IMR-90 (cell line): ENCODE results near the gene ENO4. TPM values are rescaled to one million over a fixed set of nuclear protein-coding genes. Genes with fewer than 3 reads are reported as not detected.

Source experiments
- ATAC-seq: fragments of 200-7000 bp; cut with Tn5 transposase; 2 replicates; pipeline ENCODE4 v1.9.1; 2020; ENCODE audit warnings: low read depth, mild to moderate bottlenecking, moderate library complexity
- BruUV-seq: library from RNA; stranded (reverse); fragments of 400-500 nt; replicated peaks from 2 replicates; lab custom pipeline; 2021; lab: Mats Ljungman, UMichigan
- CTCF ChIA-PET: fragments of 300-600 bp; formaldehyde crosslinking; extraction: SDS; loops from one replicate; lab custom pipeline; 2021; ENCODE audit warnings: antibody characterized with exemption; lab: Yijun Ruan, JAX
- POLR2A ChIA-PET: fragments of 300-600 bp; sonication (Branson Sonifier 250); formaldehyde crosslinking; loops from one replicate; lab custom pipeline; 2022; ENCODE audit warnings: antibody characterized with exemption; ENCODE audit not compliant: unreplicated experiment; lab: Charles Lee
- DNase-seq: peaks from one replicate; pipeline ENCODE4 v3.0.0; 2013
- H2AFZ ChIP-seq: replicated peaks from 2 replicates; pipeline ENCODE3; 2013; ENCODE audit warnings: low read length, mild to moderate bottlenecking; ENCODE audit not compliant: poor library complexity
- H2AK5ac ChIP-seq: 2 replicates; pipeline ENCODE4 v1.6.1; 2013; ENCODE audit warnings: low read depth, low read length, inconsistent platforms
- H2AK9ac ChIP-seq: replicated peaks from 2 replicates; pipeline ENCODE3; 2013; ENCODE audit warnings: mild to moderate bottlenecking, low read depth, low read length, moderate library complexity; ENCODE audit not compliant: poor library complexity
- H2BK120ac ChIP-seq: 2 replicates; pipeline ENCODE4 v1.6.1; 2013; ENCODE audit warnings: low read depth, low read length, inconsistent platforms
- H2BK15ac ChIP-seq: 3 replicates; pipeline ENCODE4 v1.6.1; 2013; ENCODE audit warnings: low read depth, low read length, inconsistent platforms
- H2BK20ac ChIP-seq: 2 replicates; pipeline ENCODE4 v1.6.1; 2013; ENCODE audit warnings: low read depth, mild to moderate bottlenecking, inconsistent platforms, low read length, moderate library complexity
- H2BK5ac ChIP-seq: 2 replicates; pipeline ENCODE4 v1.6.1; 2013; ENCODE audit warnings: mild to moderate bottlenecking, low read depth, low read length, inconsistent platforms; ENCODE audit not compliant: poor library complexity, severe bottlenecking
- H3K14ac ChIP-seq: replicated peaks from 2 replicates; pipeline ENCODE4 v1.6.1; 2013; ENCODE audit warnings: low read depth, low read length, inconsistent platforms
- H3K18ac ChIP-seq: 2 replicates; pipeline ENCODE4 v1.6.1; 2013; ENCODE audit warnings: low read depth, low read length, control low read depth
- H3K23ac ChIP-seq: 2 replicates; pipeline ENCODE4 v1.6.1; 2013; ENCODE audit warnings: low read depth, low read length, inconsistent platforms
- H3K27ac ChIP-seq: 2 replicates; pipeline ENCODE4 v1.5.1; 2013; ENCODE audit warnings: mild to moderate bottlenecking, control low read depth, low read length; ENCODE audit not compliant: insufficient read depth
- H3K27me3 ChIP-seq: 2 replicates; pipeline ENCODE4 v1.6.1; 2013; ENCODE audit warnings: low read length; ENCODE audit not compliant: control insufficient read depth, insufficient read depth
- H3K36me3 ChIP-seq: 2 replicates; pipeline ENCODE4 v1.6.1; 2013; ENCODE audit warnings: low read length, mixed read lengths; ENCODE audit not compliant: control insufficient read depth, insufficient read depth
- H3K4ac ChIP-seq: 2 replicates; pipeline ENCODE4 v1.6.1; 2013; ENCODE audit warnings: low read depth, low read length, inconsistent platforms
- H3K4me1 ChIP-seq: 2 replicates; pipeline ENCODE4 v1.6.1; 2013; ENCODE audit warnings: low read length, mixed read lengths; ENCODE audit not compliant: control insufficient read depth, insufficient read depth
- H3K4me2 ChIP-seq: 2 replicates; pipeline ENCODE4 v1.6.1; 2013; ENCODE audit warnings: low read depth, mild to moderate bottlenecking, control low read depth, low read length, moderate library complexity
- H3K4me3 ChIP-seq: 2 replicates; pipeline ENCODE4 v1.5.1; 2013; ENCODE audit warnings: low read depth, mild to moderate bottlenecking, control low read depth, low read length, moderate library complexity; ENCODE audit not compliant: insufficient read depth
- H3K56ac ChIP-seq: 2 replicates; pipeline ENCODE4 v1.6.1; 2013; ENCODE audit warnings: low read length, inconsistent platforms; ENCODE audit not compliant: insufficient read depth; ENCODE audit errors: extremely low read depth
- H3K79me1 ChIP-seq, 2 experiments: 2 replicates each; pipeline ENCODE4 v1.6.1; 2013; ENCODE audit warnings: low read length in 2 of 2, inconsistent platforms in 1 of 2, low read depth in 1 of 2
- H3K9ac ChIP-seq: 2 replicates; pipeline ENCODE4 v1.6.1; 2013; ENCODE audit warnings: low read depth, low read length, control low read depth
- H3K9me1 ChIP-seq: 2 replicates; pipeline ENCODE4 v1.6.1; 2013; ENCODE audit warnings: low read length, inconsistent platforms; ENCODE audit not compliant: insufficient read depth
- H3K9me3 ChIP-seq: 2 replicates; pipeline ENCODE4 v1.6.1; 2013; ENCODE audit warnings: low read length; ENCODE audit not compliant: control insufficient read depth, insufficient read depth
- H4K20me1 ChIP-seq: 2 replicates; pipeline ENCODE4 v1.6.1; 2013; ENCODE audit warnings: low read length, inconsistent platforms; ENCODE audit not compliant: insufficient read depth
- H4K5ac ChIP-seq: 2 replicates; pipeline ENCODE4 v1.6.1; 2013; ENCODE audit warnings: mild to moderate bottlenecking, low read depth, low read length, control low read depth
- H4K8ac ChIP-seq, 2 experiments: 2 replicates each; pipeline ENCODE4 v1.6.1; 2013; ENCODE audit warnings: low read depth in 2 of 2, low read length in 2 of 2, control low read depth in 1 of 2, inconsistent platforms in 1 of 2
- H4K91ac ChIP-seq: 2 replicates; pipeline ENCODE4 v1.6.1; 2013; ENCODE audit warnings: low read depth, low read length, inconsistent platforms; ENCODE audit not compliant: insufficient read depth
- CEBPB ChIP-seq: IDR thresholded peaks from 2 replicates; pipeline ENCODE4 v1.6.1; 2012; ENCODE audit warnings: low read depth, low read length, improper control_type of control experiment
- MAFK ChIP-seq: IDR thresholded peaks from 2 replicates; pipeline ENCODE4 v1.6.1; 2012; ENCODE audit warnings: low read depth, low read length, improper control_type of control experiment
- MAZ ChIP-seq: IDR thresholded peaks from 2 replicates; pipeline ENCODE4 v1.6.1; 2012; ENCODE audit warnings: low read depth, mild to moderate bottlenecking, low read length, improper control_type of control experiment, moderate library complexity, borderline replicate concordance
- RFX5 ChIP-seq: IDR thresholded peaks from 2 replicates; pipeline ENCODE4 v1.8.0; 2012; ENCODE audit warnings: low read depth, mild to moderate bottlenecking, low read length, moderate library complexity
- SMC3 ChIP-seq: fragments of 150-350 bp; IDR thresholded peaks from 2 replicates; pipeline ENCODE4 v1.6.1; 2016; ENCODE audit warnings: low read depth, mild to moderate bottlenecking, antibody characterized with exemption, low read length, moderate library complexity
- WGBS, 2 experiments: methylation state at CpG; one replicate each; pipeline versions ENCODE4 v1.1.5 to v1.1.7; 2013; ENCODE audit warnings: missing lambda C conversion rate in 2 of 2; ENCODE audit not compliant: insufficient read length in 1 of 2; ENCODE audit errors: extremely low coverage in 2 of 2; 5-methylcytosine and 5-hydroxymethylcytosine counted together
- dilution Hi-C: fragments of 300-500 bp; cut with HindIII; formaldehyde crosslinking; loops from one replicate; pipeline ENCODE4 v1.14.3; 2018; ENCODE audit warnings: low sequenced_read_pairs; ENCODE audit not compliant: unreplicated experiment
- in situ Hi-C: fragments of 300-500 bp; cut with MboI; formaldehyde crosslinking; loops from 3 replicates; pipeline ENCODE4 v1.14.3; 2019; ENCODE audit warnings: low sequenced_read_pairs, inconsistent platforms, mixed read lengths
- intact Hi-C: fragments of 100-400 bp; cut with micrococcal nuclease; formaldehyde crosslinking; loops from 2 replicates; pipeline ENCODE4 v1.10.0; 2022
- polyA plus RNA-seq, 3 experiments: library from polyadenylated mRNA; depleted of rRNA; stranded (reverse); fragments of >200 nt; gene quantifications; 2 replicates each; pipeline ENCODE4 v1.2.3, GENCODE V29; 2012; ENCODE audit warnings: low replicate concordance in 1 of 3
- total RNA-seq: library from RNA; depleted of rRNA; stranded (reverse); fragments of >200 nt; gene quantifications from 2 replicates; pipeline ENCODE4 v1.2.3, GENCODE V29; 2012
- TF ChIP-seq, protein P1 (sequence below): fragments of 150-350 bp; IDR thresholded peaks from 2 replicates; pipeline ENCODE4 v1.6.1; 2016; ENCODE audit warnings: low read depth, mild to moderate bottlenecking, low read length, moderate library complexity, borderline replicate concordance
- TF ChIP-seq, protein P2 (sequence below): conservative IDR thresholded peaks from 2 replicates; pipeline ENCODE4 v1.5.1; 2012; ENCODE audit warnings: mild to moderate bottlenecking, low read depth, low read length, improper control_type of control experiment

ENO4 gene
- total and polyA plus RNA-seq, 2 of the 4 experiments (the other 2 are of a cell fraction) = under 0.01 to 0.05 TPM

DNA sequence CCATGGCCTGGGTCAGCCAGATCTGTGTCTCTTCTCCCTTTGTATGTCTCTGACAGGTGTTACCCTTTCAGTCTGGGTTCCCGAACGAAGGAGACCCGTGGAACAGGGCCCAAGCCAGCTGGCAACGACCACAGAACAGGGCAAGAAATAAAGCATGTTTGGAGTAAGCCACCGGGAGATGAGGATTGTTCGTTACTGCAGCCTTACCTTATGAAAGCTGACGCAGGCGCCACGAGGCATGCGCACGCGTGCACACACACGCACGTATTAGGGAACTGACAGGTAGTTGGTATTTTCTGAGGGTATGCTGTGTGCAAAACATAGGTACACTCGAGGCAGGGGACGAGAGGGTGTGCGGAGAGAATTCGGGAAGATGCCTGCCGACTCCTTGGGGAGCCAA lies 46.4 kb upstream of the ENO4 start:
- BruUV-seq = no TSS peak
- in situ Hi-C loops (no loop called here), dilution Hi-C loops (no loop called here), intact Hi-C loops (no loop called here)
- Histone ChIP-seq H3K36me3 (no peaks in the 10 kb centered on the region), H3K27me3 (peaks cover 35% of the 10 kb centered on the region), H3K4ac (no peak overlapping the region), H4K5ac (no peak overlapping the region), H3K4me3 (no peak overlapping the region), H2BK120ac (no peak overlapping the region), H2AK5ac (no peak overlapping the region), H2AFZ (no peak overlapping the region), H3K79me1 (no peaks in the 10 kb centered on the region), H3K23ac (no peak overlapping the region), H3K56ac (no peak overlapping the region), H4K91ac (no peak overlapping the region), H2BK20ac (no peak overlapping the region), H3K4me1 (no peaks in the 10 kb centered on the region), H2BK5ac (no peak overlapping the region), H3K9me1 (no peaks in the 10 kb centered on the region), H3K4me2 (no peak overlapping the region), H4K20me1 (no peaks in the 10 kb centered on the region), H3K9ac (no peak overlapping the region), H3K27ac (no peak overlapping the region), H2AK9ac (peak overlapping the region; percentile 57), H3K14ac (no peak overlapping the region), H2BK15ac (no peak overlapping the region), H4K8ac (no peak overlapping the region), H3K18ac (no peak overlapping the region), H3K9me3 (no peaks in the 10 kb centered on the region)
- no peak for DNase-seq
- no peak for TF ChIP-seq MAFK
- TF ChIP-seq, protein P1, sequence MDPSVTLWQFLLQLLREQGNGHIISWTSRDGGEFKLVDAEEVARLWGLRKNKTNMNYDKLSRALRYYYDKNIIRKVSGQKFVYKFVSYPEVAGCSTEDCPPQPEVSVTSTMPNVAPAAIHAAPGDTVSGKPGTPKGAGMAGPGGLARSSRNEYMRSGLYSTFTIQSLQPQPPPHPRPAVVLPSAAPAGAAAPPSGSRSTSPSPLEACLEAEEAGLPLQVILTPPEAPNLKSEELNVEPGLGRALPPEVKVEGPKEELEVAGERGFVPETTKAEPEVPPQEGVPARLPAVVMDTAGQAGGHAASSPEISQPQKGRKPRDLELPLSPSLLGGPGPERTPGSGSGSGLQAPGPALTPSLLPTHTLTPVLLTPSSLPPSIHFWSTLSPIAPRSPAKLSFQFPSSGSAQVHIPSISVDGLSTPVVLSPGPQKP = no peak
- TF ChIP-seq CEBPB = no peak
- TF ChIP-seq SMC3 = no peak
- TF ChIP-seq MAZ = no peak
- no peak for TF ChIP-seq RFX5
- TF ChIP-seq, protein P2, sequence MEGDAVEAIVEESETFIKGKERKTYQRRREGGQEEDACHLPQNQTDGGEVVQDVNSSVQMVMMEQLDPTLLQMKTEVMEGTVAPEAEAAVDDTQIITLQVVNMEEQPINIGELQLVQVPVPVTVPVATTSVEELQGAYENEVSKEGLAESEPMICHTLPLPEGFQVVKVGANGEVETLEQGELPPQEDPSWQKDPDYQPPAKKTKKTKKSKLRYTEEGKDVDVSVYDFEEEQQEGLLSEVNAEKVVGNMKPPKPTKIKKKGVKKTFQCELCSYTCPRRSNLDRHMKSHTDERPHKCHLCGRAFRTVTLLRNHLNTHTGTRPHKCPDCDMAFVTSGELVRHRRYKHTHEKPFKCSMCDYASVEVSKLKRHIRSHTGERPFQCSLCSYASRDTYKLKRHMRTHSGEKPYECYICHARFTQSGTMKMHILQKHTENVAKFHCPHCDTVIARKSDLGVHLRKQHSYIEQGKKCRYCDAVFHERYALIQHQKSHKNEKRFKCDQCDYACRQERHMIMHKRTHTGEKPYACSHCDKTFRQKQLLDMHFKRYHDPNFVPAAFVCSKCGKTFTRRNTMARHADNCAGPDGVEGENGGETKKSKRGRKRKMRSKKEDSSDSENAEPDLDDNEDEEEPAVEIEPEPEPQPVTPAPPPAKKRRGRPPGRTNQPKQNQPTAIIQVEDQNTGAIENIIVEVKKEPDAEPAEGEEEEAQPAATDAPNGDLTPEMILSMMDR = no peak
- 83% methylated on average over 14 of the region's 19 CpGs; no CpG with 5 or more reads in 1 of the 2 experiments for WGBS, 2 experiments
- CTCF ChIA-PET = interaction anchor here (0.9 kb wide), 1 partner anchor 372 kb away, joined by 3 read pairs; no protein-coding TSS in a partner anchor
- POLR2A ChIA-PET = no interaction called here
- ATAC-seq = no peak
